NCI-H1092 (cell line): ENCODE results near the gene PRKN.
"Not testable (repeated sequence)": the region's sequence is repeated elsewhere in the genome, so short reads cannot be mapped to it uniquely, and the experiment has no call there.

ENCODE experiments used
- DNase-seq: peaks from one replicate; lab custom pipeline; 2025; lab: John Stamatoyannopoulos, UW

The PRKN gene

GRCh38 chr6:162710936-162711335, 16.6 kb downstream of the PRKN start:
- no peak for DNase-seq

- DNase-seq = no peak
Measured at GRCh38 chr6:162710419-162710818, 17.1 kb downstream of the PRKN start.

- DNase-seq = no peak
Measured at GRCh38 chr6:162709431-162709830, 18.1 kb downstream of the PRKN start.

GRCh38 chr6:162708971-162709370, 18.6 kb downstream of the PRKN start:
- no peak for DNase-seq

- peak; percentile 31 for DNase-seq
Measured at GRCh38 chr6:162706232-162706631, 21.3 kb downstream of the PRKN start.

GRCh38 chr6:162705736-162706135, 21.8 kb downstream of the PRKN start:
- peak; percentile 9 for DNase-seq

GRCh38 chr6:162704001-162704400, 23.6 kb downstream of the PRKN start:
- DNase-seq = no peak

GRCh38 chr6:162702446-162702845, 25.1 kb downstream of the PRKN start:
- DNase-seq = no peak

GRCh38 chr6:162701551-162701950, 26.0 kb downstream of the PRKN start:
- no peak for DNase-seq

GRCh38 chr6:162700966-162701365, 26.6 kb downstream of the PRKN start:
- DNase-seq = no peak

GRCh38 chr6:162699961-162700360, 27.6 kb downstream of the PRKN start:
- no peak for DNase-seq

- DNase-seq = no peak
Measured at GRCh38 chr6:162698440-162698839, 29.1 kb downstream of the PRKN start.

GRCh38 chr6:162697872-162698403, 29.6 kb downstream of the PRKN start:
- DNase-seq = no peak

- no peak for DNase-seq
Measured at GRCh38 chr6:162690158-162690557, 37.4 kb downstream of the PRKN start.

GRCh38 chr6:162688751-162689345, 38.7 kb downstream of the PRKN start:
- DNase-seq = no peak

- DNase-seq = no peak
Measured at GRCh38 chr6:162685586-162685985, 42.0 kb downstream of the PRKN start.

- no peak for DNase-seq
Measured at GRCh38 chr6:162684961-162685360, 42.6 kb downstream of the PRKN start.

- no peak for DNase-seq
Measured at GRCh38 chr6:162684052-162684451, 43.5 kb downstream of the PRKN start.

GRCh38 chr6:162683135-162683534, 44.4 kb downstream of the PRKN start:
- DNase-seq = no peak

GRCh38 chr6:162681447-162681846, 46.1 kb downstream of the PRKN start:
- no peak for DNase-seq

- DNase-seq = no peak
Measured at GRCh38 chr6:162680871-162681270, 46.7 kb downstream of the PRKN start.

- no peak for DNase-seq
Measured at GRCh38 chr6:162680367-162680766, 47.2 kb downstream of the PRKN start.

- DNase-seq = no peak
Measured at GRCh38 chr6:162679681-162680080, 47.9 kb downstream of the PRKN start.

GRCh38 chr6:162678896-162679295, 48.7 kb downstream of the PRKN start:
- DNase-seq = not testable (repeated sequence)
